Hepatocyte (in vitro differentiated cells): ENCODE measurements around the gene GNPAT. TPM values are rescaled to one million over a fixed set of nuclear protein-coding genes. Genes with fewer than 3 reads are reported as not detected.

Source experiments
- DNase-seq: peaks from one replicate; pipeline ENCODE4 v3.0.0-alpha.2; 2016; ENCODE audit warnings: low spot score
- H2AFZ ChIP-seq: fragments of 200-600 bp; sonication (generic); 2 replicates; pipeline ENCODE4 v1.6.0; 2016; ENCODE audit warnings: antibody characterized with exemption, mild to moderate bottlenecking
- H3K27ac ChIP-seq: fragments of 200-600 bp; sonication (generic); 2 replicates; pipeline ENCODE4 v1.5.1; 2016; ENCODE audit warnings: mild to moderate bottlenecking
- H3K27me3 ChIP-seq: fragments of 200-600 bp; sonication (generic); 2 replicates; pipeline ENCODE4 v1.6.1; 2016
- H3K36me3 ChIP-seq: fragments of 200-600 bp; sonication (generic); replicated peaks from 2 replicates; pipeline ENCODE4 v1.5.1; 2016; ENCODE audit warnings: low read depth; ENCODE audit not compliant: insufficient read depth
- H3K4me1 ChIP-seq: fragments of 200-600 bp; sonication (generic); 2 replicates; pipeline ENCODE4 v1.5.1; 2016; ENCODE audit warnings: mild to moderate bottlenecking, moderate library complexity; ENCODE audit not compliant: insufficient read depth
- H3K4me2 ChIP-seq: fragments of 200-600 bp; sonication (generic); 2 replicates; pipeline ENCODE4 v1.6.0; 2016
- H3K4me3 ChIP-seq: fragments of 200-600 bp; sonication (generic); 2 replicates; pipeline ENCODE4 v1.5.1; 2016; ENCODE audit warnings: mild to moderate bottlenecking
- H3K79me2 ChIP-seq: fragments of 200-600 bp; sonication (generic); 2 replicates; pipeline ENCODE4 v1.6.0; 2017; ENCODE audit warnings: mild to moderate bottlenecking
- H3K9me2 ChIP-seq: fragments of 200-600 bp; sonication (generic); replicated peaks from 2 replicates; pipeline ENCODE4 v1.6.0; 2017; ENCODE audit warnings: mild to moderate bottlenecking; ENCODE audit not compliant: insufficient read depth
- H3K9me3 ChIP-seq: fragments of 200-600 bp; sonication (generic); 2 replicates; pipeline ENCODE4 v1.5.1; 2016; ENCODE audit warnings: low read depth, mild to moderate bottlenecking
- H4K20me1 ChIP-seq: fragments of 200-600 bp; sonication (generic); 2 replicates; pipeline ENCODE4 v1.6.0; 2016; ENCODE audit warnings: mild to moderate bottlenecking; ENCODE audit not compliant: insufficient read depth, poor library complexity, severe bottlenecking
- EZH2 ChIP-seq: fragments of 200-600 bp; sonication (generic); IDR thresholded peaks from 2 replicates; pipeline ENCODE4 v1.6.1; 2016; ENCODE audit warnings: antibody characterized with exemption, mild to moderate bottlenecking, borderline replicate concordance
- EZH2phosphoT487 ChIP-seq: fragments of 200-600 bp; sonication (generic); IDR thresholded peaks from one replicate; pipeline ENCODE4 v1.6.1; 2018; ENCODE audit warnings: antibody characterized with exemption, mild to moderate bottlenecking, low read depth, moderate library complexity; ENCODE audit not compliant: unreplicated experiment, severe bottlenecking
- WGBS: methylation state at CpG from one replicate; pipeline ENCODE4 v1.1.6; 2016; ENCODE audit warnings: low lambda C conversion rate; ENCODE audit errors: missing lambda C conversion rate; 5-methylcytosine and 5-hydroxymethylcytosine counted together
- polyA plus RNA-seq: library from polyadenylated mRNA; unstranded; fragments of >200 nt; fragmentation: Nextera tagmentation; extraction: Ambion mirVana; gene quantifications from 2 replicates; pipeline ENCODE4 v1.2.1, GENCODE V29; 2016
- total RNA-seq: library from RNA; depleted of rRNA; stranded (reverse); fragments of >200 nt; gene quantifications from 2 replicates; pipeline ENCODE4 v1.2.3, GENCODE V29; 2014
- TF ChIP-seq, protein P1 (sequence below): fragments of 200-600 bp; sonication (generic); IDR thresholded peaks from 2 replicates; pipeline ENCODE4 v1.5.1; 2016; ENCODE audit warnings: antibody characterized with exemption, mild to moderate bottlenecking; ENCODE audit not compliant: poor library complexity

Gene GNPAT
- total and polyA plus RNA-seq, 2 experiments from 2014 or later = 40.8 to 63.9 TPM

GRCh38 chr1:231318568-231318967 is 77.6 kb downstream of the GNPAT start:
- Histone ChIP-seq H3K79me2 (no peaks in the 10 kb centered on the region), H3K27me3 (no peaks in the 10 kb centered on the region), H3K4me1 (no peaks in the 10 kb centered on the region), H4K20me1 (no peaks in the 10 kb centered on the region), H3K9me3 (no peaks in the 10 kb centered on the region), H3K27ac (no peak overlapping the region), H2AFZ (no peak overlapping the region), H3K36me3 (no peaks in the 10 kb centered on the region), H3K4me2 (no peak overlapping the region), H3K9me2 (no peaks in the 10 kb centered on the region), H3K4me3 (no peak overlapping the region)
- no peak for DNase-seq
- WGBS = 94% methylated on average over 4 of the region's 4 CpGs
- TF ChIP-seq, protein P1, sequence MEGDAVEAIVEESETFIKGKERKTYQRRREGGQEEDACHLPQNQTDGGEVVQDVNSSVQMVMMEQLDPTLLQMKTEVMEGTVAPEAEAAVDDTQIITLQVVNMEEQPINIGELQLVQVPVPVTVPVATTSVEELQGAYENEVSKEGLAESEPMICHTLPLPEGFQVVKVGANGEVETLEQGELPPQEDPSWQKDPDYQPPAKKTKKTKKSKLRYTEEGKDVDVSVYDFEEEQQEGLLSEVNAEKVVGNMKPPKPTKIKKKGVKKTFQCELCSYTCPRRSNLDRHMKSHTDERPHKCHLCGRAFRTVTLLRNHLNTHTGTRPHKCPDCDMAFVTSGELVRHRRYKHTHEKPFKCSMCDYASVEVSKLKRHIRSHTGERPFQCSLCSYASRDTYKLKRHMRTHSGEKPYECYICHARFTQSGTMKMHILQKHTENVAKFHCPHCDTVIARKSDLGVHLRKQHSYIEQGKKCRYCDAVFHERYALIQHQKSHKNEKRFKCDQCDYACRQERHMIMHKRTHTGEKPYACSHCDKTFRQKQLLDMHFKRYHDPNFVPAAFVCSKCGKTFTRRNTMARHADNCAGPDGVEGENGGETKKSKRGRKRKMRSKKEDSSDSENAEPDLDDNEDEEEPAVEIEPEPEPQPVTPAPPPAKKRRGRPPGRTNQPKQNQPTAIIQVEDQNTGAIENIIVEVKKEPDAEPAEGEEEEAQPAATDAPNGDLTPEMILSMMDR = no peak
- no peak for TF ChIP-seq EZH2phosphoT487
- TF ChIP-seq EZH2 = no peak

- Histone ChIP-seq H3K36me3 (no peaks in the 10 kb centered on the region), H3K27me3 (no peaks in the 10 kb centered on the region), H3K27ac (no peak overlapping the region), H2AFZ (no peak overlapping the region), H3K9me3 (no peaks in the 10 kb centered on the region), H3K79me2 (no peaks in the 10 kb centered on the region), H3K4me3 (no peak overlapping the region), H3K4me1 (no peaks in the 10 kb centered on the region), H3K9me2 (no peaks in the 10 kb centered on the region), H4K20me1 (no peaks in the 10 kb centered on the region), H3K4me2 (no peak overlapping the region)
- DNase-seq = no peak
- TF ChIP-seq EZH2 (no peak), EZH2phosphoT487 (no peak)
- TF ChIP-seq, protein P1 = no peak
- 92% methylated on average over 9 of the region's 9 CpGs for WGBS
Measured at GRCh38 chr1:231319080-231319479, 78.1 kb downstream of the GNPAT start.

DNA sequence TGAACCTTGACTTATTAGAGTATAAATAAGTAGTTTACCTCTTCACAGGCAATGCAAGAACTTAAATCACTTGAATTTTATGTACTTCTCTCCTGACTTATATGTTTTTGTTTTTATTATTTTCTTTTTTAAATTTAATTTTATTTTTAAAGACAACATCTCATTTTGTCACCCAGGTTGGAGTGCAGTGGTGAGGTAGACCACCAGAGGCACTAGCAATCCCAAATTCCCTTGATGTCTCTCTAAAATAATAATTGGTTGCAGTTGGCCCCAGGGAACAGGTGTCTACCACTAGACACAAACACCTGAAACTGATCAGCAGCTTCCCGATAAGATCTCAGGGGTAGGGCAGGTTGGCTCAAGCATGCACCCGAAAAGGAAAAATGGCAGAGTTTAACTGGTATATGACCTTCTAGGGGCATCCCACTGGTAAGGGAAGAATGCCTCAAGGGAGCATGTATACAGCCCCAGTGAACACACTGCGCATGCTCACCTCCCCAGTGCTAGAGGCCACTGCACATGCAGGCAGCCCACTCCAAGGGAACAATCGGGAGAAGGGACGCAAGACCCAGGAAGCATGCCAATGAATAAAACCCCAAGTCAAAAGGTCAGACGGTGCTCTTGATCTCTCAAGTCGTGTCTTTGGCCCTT is 82.0 kb downstream of the GNPAT start:
- H3K27ac ChIP-seq = no peak overlapping the region
- no peak overlapping the region for H3K4me2 ChIP-seq
- 87% methylated on average over 7 of the region's 7 CpGs for WGBS
- no peaks in the 10 kb centered on the region for H3K36me3 ChIP-seq
- TF ChIP-seq EZH2phosphoT487 (no peak), EZH2 (no peak)
- TF ChIP-seq, protein P1 = no peak
- no peaks in the 10 kb centered on the region for H3K79me2 ChIP-seq
- no peak for DNase-seq
- H3K9me2 ChIP-seq = no peaks in the 10 kb centered on the region
- H3K4me1 ChIP-seq = no peaks in the 10 kb centered on the region
- no peaks in the 10 kb centered on the region for H4K20me1 ChIP-seq
- H2AFZ ChIP-seq = no peak overlapping the region
- no peaks in the 10 kb centered on the region for H3K9me3 ChIP-seq
- no peaks in the 10 kb centered on the region for H3K27me3 ChIP-seq
- H3K4me3 ChIP-seq = no peak overlapping the region
